A549 (cell line): ENCODE measurements around the gene PCOLCE2.

ENCODE experiments used
- CEBPB ChIP-seq, 2 experiments: fragments of >200 bp in 1 of 2; sonication (Bioruptor Twin) in 1 of 2; formaldehyde crosslinking in 1 of 2; IDR thresholded peaks; 2 replicates each; pipeline ENCODE4 v1.6.1; 2012 to 2016
- PHF8 ChIP-seq: fragments of 200-600 bp; sonication (generic); IDR thresholded peaks from 2 replicates; pipeline ENCODE4 v1.6.1; 2016; ENCODE audit warnings: low read depth, mild to moderate bottlenecking, antibody characterized with exemption, moderate library complexity, borderline replicate concordance
- POLR2A ChIP-seq: IDR thresholded peaks from 2 replicates; pipeline ENCODE4 v1.6.1; 2012; ENCODE audit warnings: mild to moderate bottlenecking, low read length

DNA sequence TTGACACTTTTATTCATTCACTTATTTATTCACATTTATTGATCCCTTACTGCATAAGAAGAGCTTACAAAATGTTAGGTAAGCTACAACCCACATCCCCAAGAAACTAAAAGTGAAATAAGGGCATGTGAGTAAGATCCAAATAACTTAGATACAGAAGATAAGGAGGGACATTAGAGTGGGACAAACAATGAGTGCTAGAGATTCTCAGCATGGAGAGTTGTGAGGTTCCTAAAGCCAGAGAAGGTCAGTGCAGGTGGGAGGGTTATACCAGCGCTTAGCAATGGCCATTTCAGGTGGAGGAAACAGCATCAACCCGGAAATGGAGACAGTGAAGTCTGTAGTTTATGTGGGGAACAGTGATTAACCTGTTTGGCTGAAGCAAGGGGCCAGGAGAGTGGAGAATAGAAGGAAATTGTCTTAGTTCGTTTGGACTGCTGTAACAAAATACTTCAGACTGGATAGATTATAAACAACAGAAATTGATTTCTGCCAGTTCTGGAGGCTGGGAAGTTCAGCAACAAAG is 25.5 kb upstream of the PCOLCE2 start:
- TF ChIP-seq CEBPB (IDR thresholded peaks at IDR 0.05) (no peak), PHF8 (no peak), POLR2A (no peak)
